ENCODE results near the gene CTXND1.
"Not testable (repeated sequence)": the region's sequence is repeated elsewhere in the genome, so short reads cannot be mapped to it uniquely, and the experiment has no call there.

The CTXND1 gene

DNA sequence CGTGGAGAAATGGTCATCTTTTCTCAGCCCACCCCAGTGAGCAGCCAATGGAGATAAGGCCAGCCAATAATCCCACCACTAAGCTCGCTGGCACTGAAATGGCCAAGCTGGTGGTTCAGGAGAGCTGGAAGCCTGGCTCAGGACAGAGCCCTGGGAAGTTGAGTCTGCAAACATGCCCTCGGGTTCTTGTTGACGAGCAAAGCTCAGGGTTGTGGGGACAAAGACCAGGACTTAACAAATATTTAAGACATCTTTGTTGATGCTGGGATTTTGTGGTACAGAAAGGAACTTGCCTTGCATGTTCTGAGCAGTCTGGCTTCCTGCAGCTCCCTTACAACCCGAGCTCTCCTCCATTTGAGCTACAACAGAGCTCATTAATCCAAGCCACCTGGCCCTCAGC lies 94.8 kb downstream of the CTXND1 start:
- no peak for DNase-seq (ENCODE audit: low spot score)

DNA sequence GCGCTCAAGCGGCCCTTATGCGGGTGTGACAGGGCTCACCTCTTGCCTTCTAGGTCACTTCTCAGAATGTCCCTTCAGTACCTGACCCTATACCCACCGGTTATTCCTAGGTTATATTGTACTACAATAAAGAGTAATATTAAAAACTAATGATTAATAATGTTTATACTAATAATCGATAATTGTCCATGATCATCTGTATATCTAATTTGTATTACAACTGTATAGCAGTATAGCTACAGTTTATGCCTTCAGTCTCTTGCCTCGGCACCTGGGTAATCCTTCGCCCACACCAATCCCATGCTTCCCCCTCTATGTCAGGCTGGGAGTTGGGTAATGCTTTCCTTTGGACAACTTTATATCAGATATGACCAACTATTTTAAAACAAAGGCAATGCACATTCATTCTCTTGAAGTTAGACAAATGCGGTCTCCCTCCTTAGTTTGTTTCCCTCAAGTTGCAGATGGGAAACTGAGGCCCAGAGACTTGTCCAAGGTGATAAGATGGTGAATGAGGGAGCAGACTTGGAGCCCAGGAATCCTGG lies 95.8 kb downstream of the CTXND1 start:
- DNase-seq (ENCODE audit: low spot score), result no peak

DNA sequence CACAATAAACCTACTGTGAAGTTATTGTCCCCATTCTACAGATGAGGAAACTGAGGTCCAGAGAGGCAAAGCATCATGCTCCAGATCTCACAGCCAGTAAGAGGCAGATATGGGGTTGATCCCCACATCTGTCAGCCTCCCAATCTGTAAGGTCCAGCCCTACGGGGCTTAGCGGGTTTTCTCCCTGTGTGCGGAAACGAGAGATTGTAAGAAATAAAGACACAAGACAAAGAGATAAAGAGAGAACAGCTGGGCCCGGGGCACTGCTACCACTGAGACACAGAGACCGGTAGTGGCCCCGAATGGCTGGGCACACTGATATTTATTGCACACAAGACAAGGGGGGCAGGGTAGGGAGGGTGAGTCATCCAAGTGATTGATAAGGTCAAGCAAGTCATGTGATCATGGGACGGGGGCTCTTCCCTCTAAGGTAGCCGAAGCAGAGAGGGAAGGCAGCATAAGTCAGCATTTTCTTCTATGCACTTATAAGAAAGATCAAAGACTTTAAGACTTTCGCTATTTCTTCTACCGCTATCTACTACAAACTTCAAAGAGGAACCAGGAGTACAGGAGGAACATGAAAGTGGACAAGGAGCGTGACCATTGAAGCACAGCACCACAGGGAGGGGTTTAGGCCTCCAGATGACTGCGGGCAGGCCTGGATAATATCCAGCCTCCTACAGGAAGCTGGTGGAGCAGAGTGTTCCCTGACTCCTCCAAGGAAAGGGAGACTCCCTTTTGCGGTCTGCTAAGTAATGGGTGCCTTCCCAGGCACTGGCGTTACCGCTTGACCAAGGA lies 96.4 kb downstream of the CTXND1 start:
- DNase-seq (ENCODE audit: low spot score), result not testable (repeated sequence)

DNA sequence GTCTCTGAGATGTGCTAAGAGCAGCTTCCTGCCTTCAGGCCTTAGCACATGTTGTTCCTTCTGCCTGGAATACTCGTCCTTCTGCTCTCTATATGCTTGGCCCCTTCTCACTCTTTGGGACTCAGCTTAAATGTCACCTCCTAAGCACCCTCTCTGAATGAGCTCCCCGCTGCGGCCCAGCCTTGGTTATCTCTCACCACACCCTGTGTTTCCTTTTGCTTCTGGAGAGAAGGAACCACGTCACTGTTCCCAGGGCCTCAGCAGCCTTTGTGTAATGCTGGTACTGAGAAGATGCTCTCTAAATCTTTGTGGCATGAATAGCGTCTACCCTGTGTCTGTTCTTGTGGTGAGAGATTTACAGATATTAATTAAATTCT lies 97.0 kb downstream of the CTXND1 start:
- DNase-seq (ENCODE audit: low spot score), result no peak

DNA sequence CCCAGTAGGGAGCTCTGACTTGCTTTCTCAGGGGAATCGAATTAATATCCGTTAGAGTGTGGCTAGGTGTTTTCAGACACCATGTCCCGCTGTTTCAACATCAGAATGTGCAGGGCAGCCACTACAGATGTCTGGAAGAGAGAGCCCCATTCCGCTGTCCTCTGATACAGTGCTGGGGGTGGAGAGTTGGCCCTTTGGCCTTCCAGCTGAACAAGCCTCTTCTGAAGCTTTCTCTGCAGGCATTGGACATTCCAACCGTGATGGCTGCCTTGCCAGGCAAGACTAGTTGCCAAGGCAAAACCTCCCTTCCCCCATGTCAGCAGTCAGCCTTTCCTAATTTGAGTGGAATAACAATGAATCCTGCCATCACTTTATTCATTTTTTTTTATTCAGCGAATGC lies 97.7 kb downstream of the CTXND1 start:
- no peak for DNase-seq (ENCODE audit: low spot score)

DNA sequence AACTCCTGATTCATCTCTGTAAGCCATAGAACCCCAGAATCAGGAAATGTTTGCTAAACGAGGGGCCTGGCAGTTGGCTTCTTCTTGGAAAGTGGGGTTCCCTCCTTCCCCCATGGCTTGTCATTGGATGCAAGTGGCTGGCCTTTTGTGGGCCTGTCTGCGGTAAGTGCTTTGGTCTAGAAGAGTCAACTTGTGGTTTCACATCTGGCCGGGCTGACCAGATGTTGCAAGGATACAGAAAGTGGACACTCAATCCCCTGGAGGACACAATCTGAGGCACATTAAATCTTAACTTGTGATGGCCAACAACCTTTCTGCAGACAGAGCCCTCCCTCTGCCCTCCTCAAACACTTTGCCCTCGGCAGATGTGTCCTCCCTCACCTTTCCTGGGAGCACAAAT lies 98.1 kb downstream of the CTXND1 start:
- no peak for DNase-seq (ENCODE audit: low spot score)

DNA sequence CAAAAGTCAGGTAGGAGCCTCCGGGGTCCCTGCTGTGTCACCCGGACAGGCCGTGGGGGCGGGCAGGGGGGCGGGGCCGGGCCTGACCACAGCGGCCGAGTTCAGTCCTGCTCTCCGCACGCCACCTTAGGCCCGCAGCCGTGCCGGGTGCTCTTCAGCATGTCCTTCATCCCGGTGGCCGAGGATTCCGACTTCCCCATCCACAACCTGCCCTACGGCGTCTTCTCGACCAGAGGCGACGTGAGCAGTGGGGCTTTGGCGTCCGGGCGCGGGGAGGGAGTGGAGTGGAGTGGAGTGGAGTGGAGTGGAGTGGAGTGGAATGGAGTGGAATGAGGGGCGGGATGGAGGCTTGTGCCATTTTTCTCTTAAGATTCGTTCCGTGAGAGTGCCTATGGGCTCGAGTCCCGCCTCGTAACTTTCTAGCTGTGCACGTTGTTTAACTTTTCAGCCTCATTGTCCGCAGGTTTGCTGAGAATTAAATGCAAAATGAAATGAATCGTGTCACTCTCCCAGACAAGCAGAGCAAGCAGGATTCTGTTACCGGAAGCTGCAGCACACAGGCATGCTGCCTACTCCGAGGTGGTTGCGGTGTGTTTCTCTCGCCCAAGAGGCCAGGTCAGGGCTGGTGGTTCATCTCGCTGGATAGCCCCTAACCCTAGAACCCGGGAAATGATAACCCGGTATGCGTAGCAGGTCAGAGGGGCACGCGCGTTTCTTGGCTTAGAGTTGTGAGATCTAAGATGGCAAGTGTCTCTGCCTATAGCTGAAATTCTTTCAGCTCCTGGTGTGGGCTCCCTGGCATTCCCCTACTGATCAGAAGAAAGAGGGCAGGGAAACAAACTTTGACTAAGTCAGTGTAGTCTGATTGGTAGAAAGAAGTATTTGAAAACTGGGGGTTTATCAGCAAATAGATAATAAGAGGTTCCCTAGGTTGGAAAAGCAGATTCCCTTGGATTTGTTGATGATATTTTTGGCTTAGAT lies 98.8 kb downstream of the CTXND1 start, which contains the start of gene FAH:
Gene FAH, plus strand, starts transcription at position 104 of the 981 bp plus-strand sequence. Its CDS starts 56 bp downstream, at position 160.
- peak; percentile 70 for DNase-seq (ENCODE audit: low spot score)

DNA sequence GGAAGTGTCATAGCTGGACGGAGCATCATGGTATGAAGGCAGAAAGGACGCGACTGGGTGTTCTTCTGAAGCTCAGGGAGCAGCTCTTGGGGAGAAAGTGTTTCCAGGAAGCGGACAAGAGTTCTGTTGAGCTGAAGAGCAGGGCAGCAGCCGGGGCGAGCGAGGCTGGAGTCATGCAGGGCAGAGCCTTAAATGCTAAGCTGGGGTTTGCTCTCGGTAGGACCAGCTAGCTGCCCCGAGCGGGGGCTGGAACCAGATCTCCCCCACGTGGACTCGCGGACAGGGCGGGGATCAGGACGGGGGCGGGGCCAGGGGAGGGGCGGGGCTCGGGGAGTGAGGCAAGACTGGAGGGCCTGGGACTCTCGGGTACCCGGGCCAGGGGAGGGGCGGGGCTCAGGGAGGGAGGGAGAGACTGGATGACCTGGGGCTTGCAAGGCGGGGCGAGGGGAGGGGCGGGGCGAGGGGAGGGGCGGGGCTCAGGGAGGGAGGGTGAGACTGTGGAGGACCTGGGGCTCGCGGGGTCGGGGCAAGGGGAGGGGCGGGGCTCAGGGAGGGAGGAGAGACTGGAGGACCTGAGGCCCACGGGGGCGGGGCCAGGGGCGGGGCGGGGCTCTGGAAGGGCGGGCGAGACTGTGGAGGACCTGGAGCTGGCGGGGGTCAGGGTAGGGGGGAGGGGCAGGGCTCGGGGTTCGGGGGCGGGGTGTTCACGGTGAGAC lies 99.7 kb downstream of the CTXND1 start:
- peak; percentile 94 for DNase-seq (ENCODE audit: low spot score)

DNA sequence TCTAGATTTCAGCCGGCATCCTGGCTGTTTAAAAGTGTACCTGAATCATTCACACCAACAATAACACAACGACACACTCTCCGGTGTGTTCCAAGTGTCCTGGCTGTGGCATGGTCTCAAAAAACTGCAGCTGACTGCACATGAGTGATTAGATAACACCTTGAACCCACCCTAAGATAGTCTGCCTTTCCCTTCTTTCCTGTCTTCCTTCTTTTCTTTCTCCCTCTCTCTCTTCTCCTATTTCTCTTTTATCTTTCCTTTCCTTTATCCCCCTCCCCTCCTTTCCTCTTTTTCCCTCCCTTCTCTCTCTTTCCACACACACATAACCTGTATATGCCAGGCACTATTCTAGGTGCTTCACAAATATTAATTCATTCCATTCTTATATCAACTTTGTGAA lies 100.4 kb downstream of the CTXND1 start:
- no peak for DNase-seq (ENCODE audit: low spot score)

DNA sequence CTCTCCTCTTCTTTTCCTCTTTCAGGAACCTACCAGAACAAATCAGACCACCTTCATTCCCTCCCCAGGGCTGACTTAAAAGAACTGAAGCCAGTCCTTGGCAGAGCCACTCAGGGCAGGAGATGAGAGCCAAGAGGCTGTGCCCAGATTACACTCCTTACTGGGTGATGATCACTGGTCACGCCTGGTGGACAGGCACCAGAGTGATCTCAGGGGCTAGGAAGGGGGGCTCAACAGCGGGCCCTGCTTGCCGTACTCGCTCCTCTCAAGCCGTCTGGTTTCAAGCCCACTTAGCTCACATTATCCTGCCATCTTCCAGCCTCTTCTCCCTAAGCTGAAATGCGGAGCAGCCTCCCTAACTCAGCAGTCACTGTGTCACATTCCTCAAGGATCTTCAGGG lies 100.9 kb downstream of the CTXND1 start:
- no peak for DNase-seq (ENCODE audit: low spot score)

Data from NAMALWA (cell line).